Measurements from ENCODE around the gene CBX8. TPM values are rescaled to one million over a fixed set of nuclear protein-coding genes. Genes with fewer than 3 reads are reported as not detected.

CBX8 gene
- total and polyA plus RNA-seq, 2 of the 13 experiments (the other 11 are each of a cell fraction or from before 2014, with no cell fraction given), result 0.34 to 12.6 TPM

- peak; percentile 69; the same call in 1 of the 2 replicates for TF ChIP-seq ZSCAN31 (CRISPR knock-in tag; IDR thresholded peaks at IDR 0.05; ENCODE audit: low read depth)
- TF ChIP-seq ARNT2 (CRISPR knock-in tag; IDR thresholded peaks at IDR 0.05; ENCODE audit: low read depth), result peak; percentile 16; the same call in 1 of the 2 replicates
- TF ChIP-seq HNRNPLL (IDR thresholded peaks at IDR 0.05; ENCODE audit: low read depth, low read length, poor library complexity, severe bottlenecking), result peak; percentile 85
- TF ChIP-seq TMF1 (CRISPR knock-in tag; IDR thresholded peaks at IDR 0.05; ENCODE audit: low read depth), result no peak
- TF ChIP-seq MIXL1 (CRISPR knock-in tag; IDR thresholded peaks at IDR 0.05), result no peak
- TF ChIP-seq ZNF136 (CRISPR knock-in tag; IDR thresholded peaks at IDR 0.05; ENCODE audit: low read depth), result no peak
- TF ChIP-seq PRMT3 (CRISPR knock-in tag; IDR thresholded peaks at IDR 0.05; ENCODE audit: borderline replicate concordance, low read depth), result no peak
- peak; percentile 81 for TF ChIP-seq ZGPAT (CRISPR knock-in tag; IDR thresholded peaks at IDR 0.05)
- TF ChIP-seq, protein P1, sequence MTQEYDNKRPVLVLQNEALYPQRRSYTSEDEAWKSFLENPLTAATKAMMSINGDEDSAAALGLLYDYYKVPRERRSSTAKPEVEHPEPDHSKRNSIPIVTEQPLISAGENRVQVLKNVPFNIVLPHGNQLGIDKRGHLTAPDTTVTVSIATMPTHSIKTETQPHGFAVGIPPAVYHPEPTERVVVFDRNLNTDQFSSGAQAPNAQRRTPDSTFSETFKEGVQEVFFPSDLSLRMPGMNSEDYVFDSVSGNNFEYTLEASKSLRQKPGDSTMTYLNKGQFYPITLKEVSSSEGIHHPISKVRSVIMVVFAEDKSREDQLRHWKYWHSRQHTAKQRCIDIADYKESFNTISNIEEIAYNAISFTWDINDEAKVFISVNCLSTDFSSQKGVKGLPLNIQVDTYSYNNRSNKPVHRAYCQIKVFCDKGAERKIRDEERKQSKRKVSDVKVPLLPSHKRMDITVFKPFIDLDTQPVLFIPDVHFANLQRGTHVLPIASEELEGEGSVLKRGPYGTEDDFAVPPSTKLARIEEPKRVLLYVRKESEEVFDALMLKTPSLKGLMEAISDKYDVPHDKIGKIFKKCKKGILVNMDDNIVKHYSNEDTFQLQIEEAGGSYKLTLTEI (CRISPR knock-in tag; conservative IDR thresholded peaks at IDR 0.05), result no peak
- TF ChIP-seq RXRB (CRISPR knock-in tag; IDR thresholded peaks at IDR 0.05; ENCODE audit: borderline replicate concordance), result 0 out of 2 replicates have a peak, but pooled peaks have one; percentile 9
- peak; percentile 73; the same call in 1 of the 2 replicates for TF ChIP-seq GABPB1 (CRISPR knock-in tag; IDR thresholded peaks at IDR 0.05)
- TF ChIP-seq XRCC5 (optimal IDR thresholded peaks at IDR 0.05; ENCODE audit: low read length), result peak; percentile 47
- TF ChIP-seq, protein P2, sequence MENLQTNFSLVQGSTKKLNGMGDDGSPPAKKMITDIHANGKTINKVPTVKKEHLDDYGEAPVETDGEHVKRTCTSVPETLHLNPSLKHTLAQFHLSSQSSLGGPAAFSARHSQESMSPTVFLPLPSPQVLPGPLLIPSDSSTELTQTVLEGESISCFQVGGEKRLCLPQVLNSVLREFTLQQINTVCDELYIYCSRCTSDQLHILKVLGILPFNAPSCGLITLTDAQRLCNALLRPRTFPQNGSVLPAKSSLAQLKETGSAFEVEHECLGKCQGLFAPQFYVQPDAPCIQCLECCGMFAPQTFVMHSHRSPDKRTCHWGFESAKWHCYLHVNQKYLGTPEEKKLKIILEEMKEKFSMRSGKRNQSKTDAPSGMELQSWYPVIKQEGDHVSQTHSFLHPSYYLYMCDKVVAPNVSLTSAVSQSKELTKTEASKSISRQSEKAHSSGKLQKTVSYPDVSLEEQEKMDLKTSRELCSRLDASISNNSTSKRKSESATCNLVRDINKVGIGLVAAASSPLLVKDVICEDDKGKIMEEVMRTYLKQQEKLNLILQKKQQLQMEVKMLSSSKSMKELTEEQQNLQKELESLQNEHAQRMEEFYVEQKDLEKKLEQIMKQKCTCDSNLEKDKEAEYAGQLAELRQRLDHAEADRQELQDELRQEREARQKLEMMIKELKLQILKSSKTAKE (CRISPR knock-in tag; IDR thresholded peaks at IDR 0.05; ENCODE audit: borderline replicate concordance), result no peak
- no peak for TF ChIP-seq ZNF234 (CRISPR knock-in tag; conservative IDR thresholded peaks at IDR 0.05)
- TF ChIP-seq RNF2 (conservative IDR thresholded peaks at IDR 0.05; ENCODE audit: low read depth), result 0 out of 2 replicates have a peak, but pooled peaks have one; percentile 60
- 0 out of 2 replicates have a peak, but pooled peaks have one; percentile 8 for TF ChIP-seq GATAD2A (CRISPR knock-in tag; IDR thresholded peaks at IDR 0.05)
- TF ChIP-seq CSRNP1 (CRISPR knock-in tag; IDR thresholded peaks at IDR 0.05), result 0 out of 2 replicates have a peak, but pooled peaks have one; percentile 28
- no peak for TF ChIP-seq ZNF672 (CRISPR knock-in tag; IDR thresholded peaks at IDR 0.05)
- TF ChIP-seq SATB2 (CRISPR knock-in tag; IDR thresholded peaks at IDR 0.05), result peak; percentile 26; the same call in 1 of the 2 replicates
- 0 out of 2 replicates have a peak, but pooled peaks have one; percentile 11 for TF ChIP-seq FOSL1 (CRISPR knock-in tag; IDR thresholded peaks at IDR 0.05; ENCODE audit: borderline replicate concordance)
- peak; percentile 8; the same call in 1 of the 2 replicates for TF ChIP-seq ZNF567 (CRISPR knock-in tag; IDR thresholded peaks at IDR 0.05; ENCODE audit: borderline replicate concordance)
- no peak for TF ChIP-seq BHLHE40 (IDR thresholded peaks at IDR 0.05; ENCODE audit: low read length)
- no peak for TF ChIP-seq SRY (CRISPR knock-in tag; IDR thresholded peaks at IDR 0.05)
Measured at GRCh38 chr17:79801156-79802038, 4.5 kb upstream of the CBX8 start (continued).

All from HepG2 (cell line).